PC-9 (cell line): Measurements from ENCODE around the gene IL9R. TPM values are rescaled to one million over a fixed set of nuclear protein-coding genes. Genes with fewer than 3 reads are reported as not detected.

Experiments
- BruUV-seq: library from RNA; stranded (reverse); fragments of 400-500 nt; replicated peaks from 2 replicates; lab custom pipeline; 2021; lab: Mats Ljungman, UMichigan
- CTCF ChIA-PET: fragments of 300-600 bp; sonication (Branson Sonifier 250); formaldehyde crosslinking; loops from one replicate; lab custom pipeline; 2022; ENCODE audit warnings: antibody characterized with exemption; lab: Charles Lee
- POLR2A ChIA-PET: fragments of 300-600 bp; sonication (Branson Sonifier 250); formaldehyde crosslinking; loops from one replicate; lab custom pipeline; 2022; ENCODE audit warnings: antibody characterized with exemption; ENCODE audit not compliant: unreplicated experiment; lab: Charles Lee
- DNase-seq, 2 experiments: peaks; one replicate each; pipeline versions ENCODE4 v3.0.0 to v3.0.0-alpha.2; 2015 to 2022; ENCODE audit warnings: mixed read lengths in 1 of 2
- H2AFZ ChIP-seq: fragments of 200-600 bp; sonication (generic); 2 replicates; pipeline ENCODE4 v1.8.1; 2017; ENCODE audit warnings: antibody characterized with exemption
- H3F3A ChIP-seq: fragments of 200-600 bp; sonication (generic); 2 replicates; pipeline ENCODE4 v1.8.1; 2017; ENCODE audit warnings: antibody characterized with exemption, mild to moderate bottlenecking, low read depth; ENCODE audit not compliant: insufficient read depth
- H3K27ac ChIP-seq: fragments of 200-600 bp; sonication (generic); 2 replicates; pipeline ENCODE4 v1.6.1; 2016; ENCODE audit warnings: mixed run types
- H3K27me3 ChIP-seq: fragments of 200-600 bp; sonication (generic); 2 replicates; pipeline ENCODE4 v1.6.1; 2016; ENCODE audit warnings: low read depth, mixed run types; ENCODE audit not compliant: insufficient read depth
- H3K36me3 ChIP-seq: fragments of 200-600 bp; sonication (generic); 2 replicates; pipeline ENCODE4 v1.6.1; 2016; ENCODE audit warnings: low read depth, mixed run types
- H3K4me1 ChIP-seq: fragments of 200-600 bp; sonication (generic); replicated peaks from 2 replicates; pipeline ENCODE4 v1.6.1; 2016; ENCODE audit warnings: mixed run types; ENCODE audit not compliant: insufficient read depth
- H3K4me2 ChIP-seq: fragments of 200-600 bp; sonication (generic); 2 replicates; pipeline ENCODE4 v1.6.1; 2017; ENCODE audit warnings: mixed run types
- H3K4me3 ChIP-seq: fragments of 200-600 bp; sonication (generic); 2 replicates; pipeline ENCODE4 v1.6.1; 2016; ENCODE audit warnings: mixed run types
- H3K79me2 ChIP-seq: fragments of 200-600 bp; sonication (generic); 2 replicates; pipeline ENCODE4 v1.6.1; 2017; ENCODE audit warnings: low read depth, mixed run types
- H3K9me2 ChIP-seq: fragments of 200-600 bp; sonication (generic); 2 replicates; pipeline ENCODE4 v1.8.1; 2017; ENCODE audit warnings: mild to moderate bottlenecking; ENCODE audit not compliant: insufficient read depth
- H3K9me3 ChIP-seq: fragments of 200-600 bp; sonication (generic); 2 replicates; pipeline ENCODE4 v1.8.1; 2016; ENCODE audit warnings: low read depth; ENCODE audit not compliant: insufficient read depth
- H4K20me1 ChIP-seq: fragments of 200-600 bp; sonication (generic); 2 replicates; pipeline ENCODE4 v1.8.1; 2017; ENCODE audit not compliant: insufficient read depth
- EZH2 ChIP-seq: fragments of 200-600 bp; sonication (generic); IDR thresholded peaks from 2 replicates; pipeline ENCODE4 v1.8.0; 2017; ENCODE audit warnings: antibody characterized with exemption, low read depth
- intact Hi-C: fragments of 100-400 bp; cut with micrococcal nuclease; formaldehyde crosslinking; loops from one replicate; pipeline ENCODE4 v1.10.0; 2022; ENCODE audit not compliant: unreplicated experiment
- total RNA-seq: library from RNA; stranded (reverse); gene quantifications from 2 replicates; pipeline ENCODE4 v1.2.3, GENCODE V29; 2021
- TF ChIP-seq, protein P1 (sequence below): fragments of 200-600 bp; sonication (generic); conservative IDR thresholded peaks from 2 replicates; pipeline ENCODE4 v1.6.1; 2017; ENCODE audit warnings: mixed run types, antibody characterized with exemption, mild to moderate bottlenecking, moderate library complexity

IL9R gene
- total RNA-seq, 1 experiment from 2014 or later: 2.4 TPM

DNA sequence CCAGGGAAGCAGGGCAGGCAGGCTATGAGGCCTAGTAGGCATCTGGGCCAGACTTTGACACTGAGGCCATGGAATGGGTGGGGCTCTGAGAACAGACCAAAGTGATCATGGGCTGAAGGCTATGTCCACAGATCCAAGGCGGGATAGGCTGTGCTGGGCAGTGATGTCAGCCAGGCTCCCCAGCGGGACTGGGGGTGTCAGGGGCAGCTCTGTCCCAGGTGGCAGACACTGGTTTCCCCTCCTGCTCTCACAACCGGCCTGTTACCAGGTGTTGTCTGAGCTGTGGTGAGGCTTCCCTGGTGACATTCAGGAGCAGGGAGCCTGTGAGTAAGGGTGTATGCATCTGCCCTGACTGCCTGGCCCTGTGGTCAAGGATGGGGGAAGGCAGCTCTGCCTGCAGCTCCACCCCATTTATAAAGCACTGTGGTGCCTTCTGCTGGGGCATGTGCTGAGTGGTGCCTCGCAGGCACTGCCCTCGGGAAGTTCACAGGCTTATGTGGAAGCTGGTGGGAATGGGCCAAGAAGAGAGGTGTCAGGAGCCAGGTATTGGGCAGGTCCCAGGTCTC, 2.9 kb downstream of the IL9R start:
- no peaks in the 10 kb centered on the region for H3K27me3 ChIP-seq
- no peaks in the 10 kb centered on the region for H3K79me2 ChIP-seq
- H3K9me2 ChIP-seq: no peaks in the 10 kb centered on the region
- no peak overlapping the region for H3K27ac ChIP-seq
- no peaks in the 10 kb centered on the region for H3K9me3 ChIP-seq
- no peak for TF ChIP-seq EZH2
- TF ChIP-seq, protein P1, sequence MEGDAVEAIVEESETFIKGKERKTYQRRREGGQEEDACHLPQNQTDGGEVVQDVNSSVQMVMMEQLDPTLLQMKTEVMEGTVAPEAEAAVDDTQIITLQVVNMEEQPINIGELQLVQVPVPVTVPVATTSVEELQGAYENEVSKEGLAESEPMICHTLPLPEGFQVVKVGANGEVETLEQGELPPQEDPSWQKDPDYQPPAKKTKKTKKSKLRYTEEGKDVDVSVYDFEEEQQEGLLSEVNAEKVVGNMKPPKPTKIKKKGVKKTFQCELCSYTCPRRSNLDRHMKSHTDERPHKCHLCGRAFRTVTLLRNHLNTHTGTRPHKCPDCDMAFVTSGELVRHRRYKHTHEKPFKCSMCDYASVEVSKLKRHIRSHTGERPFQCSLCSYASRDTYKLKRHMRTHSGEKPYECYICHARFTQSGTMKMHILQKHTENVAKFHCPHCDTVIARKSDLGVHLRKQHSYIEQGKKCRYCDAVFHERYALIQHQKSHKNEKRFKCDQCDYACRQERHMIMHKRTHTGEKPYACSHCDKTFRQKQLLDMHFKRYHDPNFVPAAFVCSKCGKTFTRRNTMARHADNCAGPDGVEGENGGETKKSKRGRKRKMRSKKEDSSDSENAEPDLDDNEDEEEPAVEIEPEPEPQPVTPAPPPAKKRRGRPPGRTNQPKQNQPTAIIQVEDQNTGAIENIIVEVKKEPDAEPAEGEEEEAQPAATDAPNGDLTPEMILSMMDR: no peak
- ChIA-PET CTCF (no interaction called here), POLR2A (no interaction called here)
- no peak for DNase-seq
- H2AFZ ChIP-seq: no peak overlapping the region
- no peaks in the 10 kb centered on the region for H3K4me1 ChIP-seq
- H3K36me3 ChIP-seq: no peaks in the 10 kb centered on the region
- intact Hi-C loops: no loop called here
- no peak overlapping the region for H3K4me3 ChIP-seq
- no peaks in the 10 kb centered on the region for H3F3A ChIP-seq
- no peak overlapping the region for H3K4me2 ChIP-seq
- BruUV-seq: no TSS peak
- H4K20me1 ChIP-seq: no peaks in the 10 kb centered on the region

DNA sequence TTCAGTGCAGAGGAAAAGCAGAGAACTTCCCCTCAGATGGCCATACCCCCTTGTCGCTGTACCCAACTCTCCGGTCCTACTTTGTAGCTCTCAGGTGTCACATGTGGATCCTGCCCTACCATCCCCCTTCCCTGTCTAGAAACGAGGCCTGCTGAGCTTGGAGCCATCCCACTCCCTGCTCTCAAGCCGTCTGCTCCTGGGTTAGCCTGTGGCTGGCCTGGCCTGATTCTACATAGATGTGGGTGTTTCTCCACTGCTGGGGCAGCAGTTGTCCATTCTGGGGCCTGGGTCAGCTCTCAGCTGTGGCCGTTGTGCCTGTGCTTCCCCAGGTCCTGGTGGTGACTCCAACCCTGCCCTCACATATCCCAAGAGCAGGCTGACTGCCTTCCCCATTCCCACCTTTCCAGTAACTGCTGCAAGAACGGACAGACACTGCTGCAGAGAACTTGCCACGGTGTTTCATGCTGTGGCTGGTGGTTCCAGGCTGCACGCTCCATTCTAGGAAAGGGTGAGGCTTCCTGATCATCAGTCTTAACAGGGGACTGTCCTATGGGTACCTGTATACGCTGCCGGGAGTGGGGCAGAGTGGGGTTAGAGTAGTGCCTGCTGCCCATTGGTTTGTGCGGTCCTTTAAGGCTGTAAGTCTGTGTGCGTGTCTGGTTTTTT, 3.6 kb downstream of the IL9R start:
- POLR2A ChIA-PET: no interaction called here
- H4K20me1 ChIP-seq: no peaks in the 10 kb centered on the region
- H3K36me3 ChIP-seq: no peaks in the 10 kb centered on the region
- no peak overlapping the region for H2AFZ ChIP-seq
- no peaks in the 10 kb centered on the region for H3K9me3 ChIP-seq
- no peak for DNase-seq
- no peaks in the 10 kb centered on the region for H3F3A ChIP-seq
- TF ChIP-seq, protein P1: no peak
- TF ChIP-seq EZH2: no peak
- H3K4me2 ChIP-seq: no peak overlapping the region
- H3K27me3 ChIP-seq: no peaks in the 10 kb centered on the region
- H3K4me3 ChIP-seq: no peak overlapping the region
- no peak overlapping the region for H3K27ac ChIP-seq
- no peaks in the 10 kb centered on the region for H3K79me2 ChIP-seq
- intact Hi-C loops: no loop called here
- CTCF ChIA-PET: no interaction called here
- no peaks in the 10 kb centered on the region for H3K9me2 ChIP-seq
- no peaks in the 10 kb centered on the region for H3K4me1 ChIP-seq
- BruUV-seq: no TSS peak

DNA sequence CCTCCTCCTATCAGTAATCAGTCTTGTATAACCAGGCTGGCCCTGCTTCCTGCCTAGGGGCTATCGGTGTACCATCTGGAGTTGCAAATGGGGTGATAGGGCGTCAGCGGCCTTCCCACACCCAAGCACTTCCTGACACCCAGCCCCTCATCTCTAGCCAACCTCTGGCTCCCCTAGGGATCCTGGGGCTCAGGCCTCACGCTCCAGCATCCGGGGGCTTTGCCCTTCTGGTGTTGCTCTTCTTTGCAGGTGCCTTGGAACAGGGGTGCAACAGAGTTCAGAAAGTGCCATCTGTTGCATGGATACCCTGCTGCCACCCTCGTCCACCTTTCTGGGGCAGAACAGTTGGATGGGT, 4.1 kb downstream of the IL9R start:
- H3F3A ChIP-seq: no peaks in the 10 kb centered on the region
- H2AFZ ChIP-seq: no peak overlapping the region
- H3K4me1 ChIP-seq: no peaks in the 10 kb centered on the region
- no peaks in the 10 kb centered on the region for H3K79me2 ChIP-seq
- H3K36me3 ChIP-seq: no peaks in the 10 kb centered on the region
- CTCF ChIA-PET: no interaction called here
- TF ChIP-seq, protein P1: no peak
- TF ChIP-seq EZH2: no peak
- H3K27ac ChIP-seq: no peak overlapping the region
- DNase-seq: peak in 1 of 2 experiments; percentile 14
- intact Hi-C loops: no loop called here
- no peak overlapping the region for H3K4me3 ChIP-seq
- BruUV-seq: no TSS peak
- POLR2A ChIA-PET: no interaction called here
- no peaks in the 10 kb centered on the region for H4K20me1 ChIP-seq
- H3K27me3 ChIP-seq: no peaks in the 10 kb centered on the region
- no peaks in the 10 kb centered on the region for H3K9me3 ChIP-seq
- H3K9me2 ChIP-seq: no peaks in the 10 kb centered on the region
- no peak overlapping the region for H3K4me2 ChIP-seq
